ENCODE measurements around the gene NT5C1A.

- TF ChIP-seq CTCF (conservative IDR thresholded peaks at IDR 0.05; ENCODE audit: low read length) (no peak), EZH2phosphoT487 (IDR thresholded peaks at IDR 0.05; ENCODE audit: borderline replicate concordance, low read depth, low read length) (no peak)
These were observed 43.0 kb downstream of the NT5C1A start for GRCh38 chr1:39628807-39629350.

Data from OCI-LY7 (cell line).